Lower leg skin (tissue), 3 donors: Measurements from ENCODE around the gene PCDHB15.

Experiments
- CTCF ChIP-seq, 3 donors: fragments of 450-650 bp; IDR thresholded peaks; one replicate each; pipeline ENCODE4 v1.5.1; 2016; ENCODE audit warnings: antibody characterized with exemption in 3 of 3, mild to moderate bottlenecking in 3 of 3, moderate library complexity in 2 of 3
- POLR2A ChIP-seq, 2 donors: fragments of 450-650 bp; IDR thresholded peaks; one replicate each; pipeline ENCODE4 v1.6.1; 2016 to 2017; ENCODE audit warnings: antibody characterized with exemption in 2 of 2, mild to moderate bottlenecking in 1 of 2, moderate library complexity in 1 of 2

GRCh38 chr5:141241496-141241895, 3.7 kb upstream of the PCDHB15 start:
- TF ChIP-seq CTCF (IDR thresholded peaks at IDR 0.05) = no peak
- TF ChIP-seq POLR2A (IDR thresholded peaks at IDR 0.05) = no peak
